Stimulated activated naive CD8-positive, alpha-beta T cell treated with anti-CD3 and anti-CD28 coated beads, Interleukin-15, Interleukin-2, amounts not matched to agents 100 ng/mL and 50 ng/mL, for 24 hours (primary cell): ENCODE results near the gene ASTL.
"Not testable (repeated sequence)": the region's sequence is repeated elsewhere in the genome, so short reads cannot be mapped to it uniquely, and the experiment has no call there.

Source experiments
- H3K27ac Mint-ChIP-seq: one replicate; pipeline ENCODE4 v1.8.0; 2021; ENCODE audit warnings: mild to moderate bottlenecking, mixed read lengths
- H3K27me3 Mint-ChIP-seq: one replicate; pipeline ENCODE4 v1.8.0; 2021; ENCODE audit warnings: mixed read lengths
- H3K36me3 Mint-ChIP-seq: one replicate; pipeline ENCODE4 v1.8.0; 2021; ENCODE audit warnings: low read depth, mixed read lengths
- H3K4me1 Mint-ChIP-seq: one replicate; pipeline ENCODE4 v1.8.0; 2021; ENCODE audit warnings: low read depth, mixed read lengths
- H3K4me3 Mint-ChIP-seq: one replicate; pipeline ENCODE4 v1.8.0; 2021; ENCODE audit warnings: mild to moderate bottlenecking, mixed read lengths
- H3K9me3 Mint-ChIP-seq: one replicate; pipeline ENCODE4 v1.8.0; 2021; ENCODE audit warnings: mixed read lengths

ASTL gene

GRCh38 chr2:96088340-96089335 lies 49.7 kb downstream of the ASTL start:
- Mint-ChIP-seq H3K9me3 (no peaks in the 10 kb centered on the region), H3K27me3 (no peaks in the 10 kb centered on the region), H3K4me3 (no peak overlapping the region), H3K36me3 (no peaks in the 10 kb centered on the region), H3K27ac (no peak overlapping the region), H3K4me1 (no peaks in the 10 kb centered on the region)

- no peaks in the 10 kb centered on the region for H3K4me1 Mint-ChIP-seq
- no peak overlapping the region for H3K4me3 Mint-ChIP-seq
- H3K9me3 Mint-ChIP-seq, result no peaks in the 10 kb centered on the region
- H3K36me3 Mint-ChIP-seq, result no peaks in the 10 kb centered on the region
- H3K27ac Mint-ChIP-seq, result no peak overlapping the region
- H3K27me3 Mint-ChIP-seq, result no peaks in the 10 kb centered on the region
Measured at GRCh38 chr2:96087130-96087529, 51.2 kb downstream of the ASTL start.

GRCh38 chr2:96085541-96086355 lies 52.6 kb downstream of the ASTL start:
- Mint-ChIP-seq H3K4me1 (no peaks in the 10 kb centered on the region), H3K27ac (no peak overlapping the region), H3K4me3 (no peak overlapping the region), H3K9me3 (no peaks in the 10 kb centered on the region), H3K27me3 (peaks cover 3% of the 10 kb centered on the region), H3K36me3 (no peaks in the 10 kb centered on the region)

GRCh38 chr2:96084858-96085518 lies 53.3 kb downstream of the ASTL start:
- H3K9me3 Mint-ChIP-seq, H3K27ac Mint-ChIP-seq, H3K4me3 Mint-ChIP-seq, H3K27me3 Mint-ChIP-seq, H3K36me3 Mint-ChIP-seq, H3K4me1 Mint-ChIP-seq: not testable (repeated sequence)

- Mint-ChIP-seq H3K27me3 (peaks cover 7% of the 10 kb centered on the region), H3K36me3 (no peaks in the 10 kb centered on the region), H3K9me3 (no peaks in the 10 kb centered on the region), H3K4me1 (no peaks in the 10 kb centered on the region), H3K4me3 (no peak overlapping the region), H3K27ac (no peak overlapping the region)
Measured at GRCh38 chr2:96083989-96084857, 54.1 kb downstream of the ASTL start.

GRCh38 chr2:96083064-96083939 lies 55.0 kb downstream of the ASTL start:
- H3K4me1 Mint-ChIP-seq, result no peaks in the 10 kb centered on the region
- no peaks in the 10 kb centered on the region for H3K36me3 Mint-ChIP-seq
- peaks cover 7% of the 10 kb centered on the region for H3K27me3 Mint-ChIP-seq
- H3K9me3 Mint-ChIP-seq, result no peaks in the 10 kb centered on the region
- no peak overlapping the region for H3K4me3 Mint-ChIP-seq
- H3K27ac Mint-ChIP-seq, result no peak overlapping the region

- H3K4me1 Mint-ChIP-seq, result no peaks in the 10 kb centered on the region
- H3K27me3 Mint-ChIP-seq, result peaks cover 7% of the 10 kb centered on the region
- H3K36me3 Mint-ChIP-seq, result no peaks in the 10 kb centered on the region
- no peak overlapping the region for H3K4me3 Mint-ChIP-seq
- H3K27ac Mint-ChIP-seq, result no peak overlapping the region
- no peaks in the 10 kb centered on the region for H3K9me3 Mint-ChIP-seq
Measured at GRCh38 chr2:96082211-96083063, 55.9 kb downstream of the ASTL start.

GRCh38 chr2:96081042-96081441 lies 57.3 kb downstream of the ASTL start:
- H3K36me3 Mint-ChIP-seq, result no peaks in the 10 kb centered on the region
- H3K27me3 Mint-ChIP-seq, result peaks cover 7% of the 10 kb centered on the region
- no peaks in the 10 kb centered on the region for H3K4me1 Mint-ChIP-seq
- peaks cover 2% of the 10 kb centered on the region for H3K9me3 Mint-ChIP-seq
- no peak overlapping the region for H3K4me3 Mint-ChIP-seq
- no peak overlapping the region for H3K27ac Mint-ChIP-seq

- Mint-ChIP-seq H3K27me3 (no peaks in the 10 kb centered on the region), H3K36me3 (no peaks in the 10 kb centered on the region), H3K27ac (no peak overlapping the region), H3K4me3 (no peak overlapping the region), H3K9me3 (peaks cover 16% of the 10 kb centered on the region), H3K4me1 (no peaks in the 10 kb centered on the region)
Measured at GRCh38 chr2:96075199-96075771, 63.0 kb downstream of the ASTL start.

- no peaks in the 10 kb centered on the region for H3K4me1 Mint-ChIP-seq
- H3K36me3 Mint-ChIP-seq, result no peaks in the 10 kb centered on the region
- H3K4me3 Mint-ChIP-seq, result no peak overlapping the region
- no peaks in the 10 kb centered on the region for H3K27me3 Mint-ChIP-seq
- no peak overlapping the region for H3K27ac Mint-ChIP-seq
- H3K9me3 Mint-ChIP-seq, result peaks cover 16% of the 10 kb centered on the region
Measured at GRCh38 chr2:96074156-96074555, 64.1 kb downstream of the ASTL start.

- Mint-ChIP-seq H3K9me3 (peaks cover 16% of the 10 kb centered on the region), H3K4me3 (no peak overlapping the region), H3K27ac (no peak overlapping the region), H3K36me3 (no peaks in the 10 kb centered on the region), H3K4me1 (no peaks in the 10 kb centered on the region), H3K27me3 (no peaks in the 10 kb centered on the region)
Measured at GRCh38 chr2:96073170-96073775, 65.0 kb downstream of the ASTL start.
